Mucosa of stomach (tissue), 1 donor: Measurements from ENCODE around the gene TRANK1.

ENCODE experiments used
- H3K27me3 ChIP-seq: one replicate; pipeline ENCODE4 v1.7.0; 2013; ENCODE audit warnings: mild to moderate bottlenecking, low read length; ENCODE audit not compliant: control insufficient read depth, insufficient read depth
- H3K36me3 ChIP-seq: one replicate; pipeline ENCODE4 v1.7.0; 2013; ENCODE audit warnings: low read length; ENCODE audit not compliant: control insufficient read depth, insufficient read depth
- H3K4me1 ChIP-seq: one replicate; pipeline ENCODE4 v1.7.0; 2013; ENCODE audit warnings: mild to moderate bottlenecking, low read length; ENCODE audit not compliant: control insufficient read depth, insufficient read depth
- H3K4me3 ChIP-seq: one replicate; pipeline ENCODE4 v1.7.0; 2013; ENCODE audit warnings: low read length
- H3K9ac ChIP-seq: one replicate; pipeline ENCODE4 v1.7.0; 2013; ENCODE audit warnings: mild to moderate bottlenecking, low read length, moderate library complexity
- H3K9me3 ChIP-seq: one replicate; pipeline ENCODE4 v1.7.0; 2013; ENCODE audit warnings: mild to moderate bottlenecking, low read length, moderate library complexity; ENCODE audit not compliant: control insufficient read depth
- donor health status: Pancreatic carcinoma.

TRANK1 gene

DNA sequence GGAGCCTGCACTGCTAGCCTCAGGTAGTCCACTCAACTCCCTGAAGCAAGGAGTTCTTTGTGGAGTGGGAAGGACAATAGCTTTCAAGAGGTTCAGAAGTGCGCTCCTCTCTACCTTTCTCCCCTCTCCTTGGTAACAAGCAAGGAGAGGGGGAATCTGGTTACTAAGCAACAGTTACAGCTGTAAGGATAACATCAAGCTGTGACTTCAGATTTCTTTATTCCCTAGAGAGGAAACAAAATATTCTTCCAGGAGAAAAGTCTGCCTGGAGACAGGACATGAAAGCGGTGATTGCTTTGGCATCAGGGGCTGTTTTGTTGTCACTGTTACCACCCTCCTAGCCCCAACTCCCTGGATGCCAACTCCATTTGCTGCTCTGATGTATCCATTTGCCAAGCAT, 70.4 kb downstream of the TRANK1 start:
- Histone ChIP-seq H3K4me3 (no peak overlapping the region), H3K9ac (no peak overlapping the region), H3K36me3 (no peaks in the 10 kb centered on the region)

DNA sequence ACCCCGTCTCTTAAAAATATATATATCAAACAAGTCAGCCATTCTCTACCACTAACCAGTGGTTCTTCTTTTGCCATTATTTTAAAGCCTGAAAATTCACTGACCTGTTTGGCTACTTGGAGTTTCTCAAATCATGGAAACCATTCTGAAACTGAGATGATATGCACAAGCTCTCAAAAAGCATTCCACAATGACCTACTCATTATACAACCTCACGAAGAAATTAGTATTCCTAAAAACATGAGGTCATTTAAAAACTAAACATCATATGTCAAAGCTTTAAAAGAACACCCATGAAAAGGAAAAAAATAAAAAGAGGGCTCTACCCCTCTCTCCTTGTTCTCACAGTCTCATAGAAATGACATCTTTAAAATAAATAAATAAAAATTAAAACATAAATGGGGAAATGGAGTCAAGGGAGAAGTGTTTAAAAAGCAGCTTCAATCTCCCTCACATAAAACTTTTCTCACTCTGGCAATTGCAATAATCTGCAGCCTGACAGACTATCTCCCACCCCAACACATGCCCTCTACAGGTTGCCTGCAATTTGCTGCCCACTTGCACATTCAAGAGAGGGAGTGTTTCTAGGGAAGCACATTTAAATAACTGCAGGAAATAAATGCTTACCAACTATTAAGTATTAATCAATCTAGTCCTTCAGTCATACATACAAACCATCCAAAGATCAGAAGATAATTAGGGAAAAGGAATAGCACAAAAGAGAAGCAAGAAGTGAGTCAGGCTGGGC, 73.3 kb downstream of the TRANK1 start:
- H3K4me3 ChIP-seq = no peak overlapping the region
- H3K9ac ChIP-seq = no peak overlapping the region
- H3K36me3 ChIP-seq = no peaks in the 10 kb centered on the region
- no peaks in the 10 kb centered on the region for H3K4me1 ChIP-seq
- no peaks in the 10 kb centered on the region for H3K9me3 ChIP-seq
- no peaks in the 10 kb centered on the region for H3K27me3 ChIP-seq

More for the DNA sequence above, 70.4 kb downstream of the TRANK1 start:
- Histone ChIP-seq H3K27me3 (no peaks in the 10 kb centered on the region), H3K4me1 (no peaks in the 10 kb centered on the region), H3K9me3 (no peaks in the 10 kb centered on the region)

DNA sequence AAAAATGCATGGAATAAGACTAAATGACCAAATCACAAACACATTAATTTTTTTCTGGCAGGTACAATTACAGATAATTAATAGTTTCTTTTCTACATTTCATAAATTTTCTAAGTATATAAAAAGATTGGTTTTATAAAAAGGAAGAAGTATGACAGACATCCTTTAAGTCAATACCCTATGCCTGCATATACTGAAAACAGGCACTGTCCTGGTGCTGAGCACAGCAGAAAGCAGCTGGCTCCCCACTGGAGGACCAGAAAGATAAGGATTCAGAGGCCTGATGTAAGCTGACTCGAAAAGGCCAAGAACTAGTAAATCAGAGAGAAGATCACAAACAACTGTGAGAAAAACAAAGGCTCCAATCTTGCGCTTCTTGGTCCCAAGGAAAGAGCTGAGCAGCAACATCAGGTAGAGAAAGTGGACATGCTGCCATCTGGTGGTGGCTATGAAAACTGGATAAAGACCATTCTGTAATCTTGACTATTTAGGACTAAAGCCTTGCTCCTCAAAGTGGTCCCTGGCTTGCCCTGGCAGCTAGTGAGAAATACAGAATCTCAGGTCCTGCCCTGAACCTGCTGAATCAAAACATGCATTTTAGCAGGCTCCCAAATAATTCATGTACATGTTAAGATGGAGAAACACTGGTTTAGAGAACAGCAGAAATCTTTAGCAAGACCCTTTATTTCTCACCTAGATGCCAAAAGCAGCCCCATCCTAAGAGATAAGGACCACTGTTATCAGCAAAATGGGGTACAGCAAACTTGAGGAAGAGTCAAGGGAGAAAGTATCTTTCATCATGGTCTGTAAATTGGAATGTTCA, 76.0 kb downstream of the TRANK1 start:
- H3K36me3 ChIP-seq = no peaks in the 10 kb centered on the region
- no peak overlapping the region for H3K9ac ChIP-seq
- no peaks in the 10 kb centered on the region for H3K27me3 ChIP-seq
- H3K4me1 ChIP-seq = no peaks in the 10 kb centered on the region
- H3K9me3 ChIP-seq = no peaks in the 10 kb centered on the region
- no peak overlapping the region for H3K4me3 ChIP-seq

DNA sequence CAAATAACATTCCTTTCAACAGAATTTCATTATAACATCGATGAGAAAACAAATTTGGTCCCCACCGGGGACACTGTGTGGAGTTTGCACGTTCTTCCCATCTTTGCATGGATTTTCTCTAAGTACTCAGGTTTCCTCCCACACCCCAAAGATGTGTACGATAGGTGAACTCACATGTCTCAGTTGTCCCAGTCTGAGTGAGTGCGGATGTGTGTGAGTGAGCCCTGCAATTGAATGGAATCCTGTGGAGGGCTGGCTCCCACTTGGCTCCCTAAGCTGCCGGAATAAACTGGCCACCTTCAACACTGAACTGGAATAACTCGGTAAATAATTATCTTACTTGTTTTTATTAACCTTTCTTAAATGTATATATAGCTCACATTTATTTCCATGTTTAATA, 77.0 kb downstream of the TRANK1 start:
- Histone ChIP-seq H3K9me3 (no peaks in the 10 kb centered on the region), H3K27me3 (no peaks in the 10 kb centered on the region), H3K9ac (no peak overlapping the region), H3K36me3 (no peaks in the 10 kb centered on the region), H3K4me3 (no peak overlapping the region), H3K4me1 (no peaks in the 10 kb centered on the region)

DNA sequence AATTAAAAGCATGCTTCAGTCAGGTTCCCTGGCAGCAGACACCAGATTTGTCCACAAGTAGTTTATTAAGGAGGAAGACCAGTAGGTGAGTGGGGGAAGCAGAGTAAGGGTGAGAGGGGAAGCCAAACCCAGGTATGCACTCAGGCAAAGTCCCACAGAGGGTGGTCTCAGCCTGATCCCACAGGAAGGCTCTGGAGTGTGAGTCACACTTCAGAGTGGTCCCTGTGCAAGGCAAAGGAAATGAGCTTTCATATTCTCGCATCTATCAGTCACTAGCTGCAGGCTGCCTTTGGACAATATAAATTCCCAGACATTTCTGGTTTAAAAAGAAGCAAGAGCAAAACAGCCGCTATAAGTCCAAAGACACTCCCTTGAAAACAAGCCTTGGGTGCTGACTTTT, 78.5 kb downstream of the TRANK1 start:
- Histone ChIP-seq H3K4me3 (no peak overlapping the region), H3K27me3 (no peaks in the 10 kb centered on the region), H3K36me3 (no peaks in the 10 kb centered on the region), H3K9ac (no peak overlapping the region), H3K9me3 (no peaks in the 10 kb centered on the region), H3K4me1 (no peaks in the 10 kb centered on the region)

GRCh38 chr3:36864180-36865053, 80.4 kb downstream of the TRANK1 start:
- Histone ChIP-seq H3K4me3 (no peak overlapping the region), H3K9ac (no peak overlapping the region), H3K9me3 (no peaks in the 10 kb centered on the region), H3K4me1 (no peaks in the 10 kb centered on the region), H3K27me3 (no peaks in the 10 kb centered on the region), H3K36me3 (no peaks in the 10 kb centered on the region)

DNA sequence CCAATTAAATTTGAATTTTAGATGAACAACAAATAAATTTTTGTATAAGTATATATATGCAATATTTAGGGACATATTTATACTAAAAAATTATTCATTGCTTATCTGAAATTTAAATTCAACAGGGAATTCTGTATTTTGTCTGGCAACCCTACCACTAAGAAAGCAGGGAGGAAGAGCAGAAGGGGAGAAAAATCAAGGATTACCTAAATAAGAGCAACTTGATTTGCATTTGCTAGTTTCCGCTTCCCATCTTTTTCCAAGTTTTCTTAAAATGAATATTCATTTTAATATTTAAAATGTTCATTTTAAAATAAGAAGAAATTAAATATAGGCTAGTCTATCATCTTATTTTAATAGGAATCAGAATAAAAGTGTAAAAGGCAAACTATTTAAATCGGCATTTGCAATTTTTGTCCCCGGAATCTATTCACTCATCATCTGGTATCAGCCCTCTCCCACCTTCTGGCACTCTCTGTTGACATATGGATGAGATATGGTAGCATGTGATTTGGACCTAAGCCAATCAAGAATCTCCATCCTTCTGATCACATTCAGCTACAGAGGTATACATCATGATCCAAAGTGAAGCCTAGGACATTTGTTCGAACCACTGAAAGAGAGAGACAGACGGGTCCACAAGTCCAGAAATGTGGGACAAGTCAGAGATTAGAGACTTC, 82.6 kb downstream of the TRANK1 start:
- no peaks in the 10 kb centered on the region for H3K27me3 ChIP-seq
- H3K4me3 ChIP-seq = no peak overlapping the region
- H3K9ac ChIP-seq = no peak overlapping the region
- no peaks in the 10 kb centered on the region for H3K4me1 ChIP-seq
- H3K9me3 ChIP-seq = no peaks in the 10 kb centered on the region
- no peaks in the 10 kb centered on the region for H3K36me3 ChIP-seq

DNA sequence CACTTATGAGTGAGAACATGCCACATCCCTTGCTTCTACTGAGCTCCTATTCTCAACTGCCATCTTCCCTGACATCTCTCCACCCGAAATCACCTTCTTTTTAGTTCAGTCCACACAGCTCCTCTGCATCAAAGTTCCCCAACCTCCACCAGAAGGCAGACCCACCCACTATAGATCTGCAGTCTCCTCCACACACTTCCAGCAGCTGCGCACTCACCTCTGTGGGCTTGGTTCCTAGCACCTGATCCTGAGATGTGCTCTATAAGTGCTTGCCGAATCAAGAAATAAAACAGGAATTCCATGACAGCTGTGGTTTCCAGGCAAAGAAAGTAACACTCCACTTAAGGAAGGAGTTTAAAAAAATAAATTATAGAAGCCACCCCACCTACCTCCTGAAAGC, 85.4 kb downstream of the TRANK1 start:
- no peaks in the 10 kb centered on the region for H3K9me3 ChIP-seq
- no peak overlapping the region for H3K9ac ChIP-seq
- no peaks in the 10 kb centered on the region for H3K36me3 ChIP-seq
- no peaks in the 10 kb centered on the region for H3K27me3 ChIP-seq
- H3K4me1 ChIP-seq = no peaks in the 10 kb centered on the region
- H3K4me3 ChIP-seq = no peak overlapping the region

- peaks cover 5% of the 10 kb centered on the region for H3K36me3 ChIP-seq
- no peaks in the 10 kb centered on the region for H3K9me3 ChIP-seq
- H3K4me3 ChIP-seq = no peak overlapping the region
- H3K27me3 ChIP-seq = no peaks in the 10 kb centered on the region
- H3K9ac ChIP-seq = no peak overlapping the region
- H3K4me1 ChIP-seq = no peaks in the 10 kb centered on the region
Observed at GRCh38 chr3:36852071-36852470, 92.8 kb downstream of the TRANK1 start.

DNA sequence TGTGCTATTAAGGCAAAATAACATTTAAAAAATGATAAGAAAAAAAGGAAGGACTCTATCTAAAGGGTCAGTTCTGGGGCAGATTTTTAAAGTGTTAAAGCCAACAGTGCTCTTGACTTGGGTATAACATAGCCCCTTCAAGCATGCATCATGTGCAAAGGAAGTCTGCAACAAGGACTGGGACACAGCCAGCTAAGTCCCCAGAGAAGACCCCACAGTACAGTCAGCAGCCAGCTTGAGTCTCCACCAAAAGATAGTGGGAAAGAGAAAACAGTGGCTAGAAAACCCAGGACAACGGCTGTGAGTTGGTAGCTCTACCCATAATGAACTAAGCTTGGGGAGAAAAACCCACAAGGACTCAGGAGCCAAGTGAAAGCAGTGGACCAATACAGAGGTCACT, 94.1 kb downstream of the TRANK1 start:
- no peaks in the 10 kb centered on the region for H3K27me3 ChIP-seq
- no peaks in the 10 kb centered on the region for H3K4me1 ChIP-seq
- H3K9me3 ChIP-seq = no peaks in the 10 kb centered on the region
- H3K9ac ChIP-seq = no peak overlapping the region
- H3K36me3 ChIP-seq = peaks cover 5% of the 10 kb centered on the region
- H3K4me3 ChIP-seq = no peak overlapping the region

GRCh38 chr3:36846406-36846805, 98.4 kb downstream of the TRANK1 start:
- Histone ChIP-seq H3K9ac (no peak overlapping the region), H3K27me3 (no peaks in the 10 kb centered on the region), H3K36me3 (peaks cover 4% of the 10 kb centered on the region)

More at GRCh38 chr3:36846406-36846805, 98.4 kb downstream of the TRANK1 start:
- H3K4me1 ChIP-seq = no peaks in the 10 kb centered on the region
- H3K9me3 ChIP-seq = no peaks in the 10 kb centered on the region
- H3K4me3 ChIP-seq = no peak overlapping the region
